HepG2 (cell line): ENCODE data around the gene PHF3. TPM values are rescaled to one million over a fixed set of nuclear protein-coding genes. Genes with fewer than 3 reads are reported as not detected.

Experiments
- AHR ChIP-seq: IDR thresholded peaks from 2 replicates; pipeline ENCODE4 v1.6.1; 2018; ENCODE audit warnings: missing genetic modification reagents, missing compliant biosample characterization
- BCL6 ChIP-seq: IDR thresholded peaks from 2 replicates; pipeline ENCODE4 v1.6.1; 2016; ENCODE audit warnings: missing genetic modification reagents, missing compliant biosample characterization
- EEA1 ChIP-seq: sonication (generic); formaldehyde crosslinking; IDR thresholded peaks from 2 replicates; pipeline ENCODE4 v1.5.1; 2020; ENCODE audit warnings: mild to moderate bottlenecking, missing genetic modification reagents, borderline replicate concordance
- NFYB ChIP-seq: sonication (generic); formaldehyde crosslinking; IDR thresholded peaks from 2 replicates; pipeline ENCODE4 v1.4.0; 2020; ENCODE audit warnings: missing genetic modification reagents
- NR2F1 ChIP-seq, 2 experiments: fragments of 450-650 bp in 1 of 2; formaldehyde crosslinking in 1 of 2; IDR thresholded peaks; 2 replicates each; pipeline versions ENCODE4 v1.5.0 to v1.6.1; 2016 to 2020; ENCODE audit warnings: mild to moderate bottlenecking in 1 of 2, missing compliant biosample characterization in 1 of 2, missing genetic modification reagents in 1 of 2, moderate library complexity in 1 of 2
- TOE1 ChIP-seq: sonication (generic); formaldehyde crosslinking; IDR thresholded peaks from 2 replicates; pipeline ENCODE4 v1.4.0; 2020; ENCODE audit warnings: mild to moderate bottlenecking, missing genetic modification reagents
- ZNF382 ChIP-seq: sonication (generic); formaldehyde crosslinking; IDR thresholded peaks from 2 replicates; pipeline ENCODE4 v1.5.0; 2020; ENCODE audit warnings: missing genetic modification reagents, mild to moderate bottlenecking, borderline replicate concordance
- polyA plus RNA-seq, 8 experiments: library from polyadenylated mRNA; depleted of rRNA in 3 of 8; stranded (reverse) in 7 of 8; unstranded in 1 of 8; fragments of >200 nt; fragmentation: Illumina TruSeq in 4 of 8; extraction: Trizol in 4 of 8; gene quantifications; 2 replicates each; pipeline versions ENCODE4 v1.2.1 to v1.2.3, GENCODE V29; 2011 to 2016; ENCODE audit warnings: low read depth in 4 of 8, missing spikeins in 1 of 8, mixed read lengths in 1 of 8; ENCODE audit not compliant: insufficient read depth in 1 of 8
- total RNA-seq, 5 experiments: library from RNA; depleted of rRNA; stranded (reverse); fragments of >200 nt; fragmentation: Illumina TruSeq; extraction: Trizol; gene quantifications; 2 replicates each; pipeline ENCODE4 v1.2.3, GENCODE V29; 2016; ENCODE audit warnings: low read depth in 1 of 5
- TF ChIP-seq, protein P1 (sequence below), 2 experiments: sonication (generic) in 1 of 2; formaldehyde crosslinking in 1 of 2; IDR thresholded peaks; 2 replicates each; pipeline versions ENCODE4 v1.4.0 to v1.6.1; 2016 to 2020; ENCODE audit warnings: borderline replicate concordance in 1 of 2, low read depth in 1 of 2, mild to moderate bottlenecking in 1 of 2, missing genetic modification reagents in 1 of 2
- TF ChIP-seq, protein P2 (sequence below): IDR thresholded peaks from 2 replicates; pipeline ENCODE4 v1.6.1; 2016; ENCODE audit warnings: mild to moderate bottlenecking, missing biosample characterization, missing genetic modification reagents
- TF ChIP-seq, protein P3 (sequence below): sonication (generic); formaldehyde crosslinking; IDR thresholded peaks from 2 replicates; pipeline ENCODE4 v1.5.1; 2020; ENCODE audit warnings: mild to moderate bottlenecking, moderate library complexity, missing genetic modification reagents
- TF ChIP-seq, protein P4 (sequence below): sonication (generic); formaldehyde crosslinking; conservative IDR thresholded peaks from 2 replicates; pipeline ENCODE4 v1.8.0; 2022; ENCODE audit warnings: low read depth, missing genetic modification reagents
- TF ChIP-seq, protein P5 (sequence below): sonication (generic); formaldehyde crosslinking; IDR thresholded peaks from 2 replicates; pipeline ENCODE4 v1.5.0; 2020; ENCODE audit warnings: missing genetic modification reagents
- TF ChIP-seq, protein P6 (sequence below): sonication (generic); formaldehyde crosslinking; IDR thresholded peaks from 2 replicates; pipeline ENCODE4 v1.5.1; 2020; ENCODE audit warnings: missing genetic modification reagents, mild to moderate bottlenecking, borderline replicate concordance

Gene PHF3
- total and polyA plus RNA-seq, 2 of the 13 experiments (the other 11 are each of a cell fraction or from before 2014, with no cell fraction given): 19.8 to 70.4 TPM

DNA sequence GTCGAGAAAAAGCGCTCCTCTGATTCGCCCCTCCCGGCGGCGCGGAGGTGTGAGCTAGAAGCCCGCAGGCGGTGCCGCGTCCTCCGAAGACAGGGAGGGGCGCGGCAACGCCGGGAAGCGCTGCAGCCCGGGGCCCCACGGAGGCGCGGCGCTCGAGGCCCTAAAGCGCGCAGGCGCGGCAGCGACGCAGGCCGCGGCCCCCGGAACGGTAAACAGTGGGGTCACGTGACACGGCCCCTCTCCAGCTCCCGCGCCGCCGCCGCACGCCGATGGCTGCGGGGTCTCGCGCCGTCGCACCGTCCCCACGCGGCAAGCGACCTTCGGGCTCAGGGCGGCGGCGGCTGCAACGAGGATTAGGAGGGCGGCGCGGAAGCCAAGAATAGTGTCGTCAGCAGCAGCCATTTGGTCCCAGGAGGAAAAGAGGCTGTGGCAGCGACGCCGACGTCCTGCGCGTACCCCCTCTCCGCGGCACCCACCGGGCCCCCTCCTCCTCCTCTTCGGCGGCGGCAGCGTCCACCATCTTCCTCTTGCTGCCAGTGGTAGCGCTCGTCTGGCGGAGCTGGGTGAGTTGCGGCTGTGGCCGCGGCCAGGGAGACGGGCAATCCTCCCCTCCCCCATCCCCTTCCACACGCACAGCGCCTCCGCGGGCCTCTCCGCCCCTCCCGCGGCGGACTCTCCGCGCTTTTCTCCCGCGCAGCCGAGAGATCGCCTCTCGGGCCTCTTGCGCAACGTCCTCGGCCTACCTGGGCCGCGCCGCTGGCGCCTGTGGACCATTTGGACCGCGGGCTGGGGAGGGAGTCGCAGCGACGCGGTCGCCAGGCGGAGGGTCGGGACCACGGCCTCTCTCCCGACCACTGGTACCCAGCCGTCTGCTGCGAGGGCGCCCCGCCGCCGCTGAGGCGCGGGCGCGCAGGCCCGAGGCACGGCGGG, at the start of gene PHF3 (continued):
- TF ChIP-seq, protein P1, sequence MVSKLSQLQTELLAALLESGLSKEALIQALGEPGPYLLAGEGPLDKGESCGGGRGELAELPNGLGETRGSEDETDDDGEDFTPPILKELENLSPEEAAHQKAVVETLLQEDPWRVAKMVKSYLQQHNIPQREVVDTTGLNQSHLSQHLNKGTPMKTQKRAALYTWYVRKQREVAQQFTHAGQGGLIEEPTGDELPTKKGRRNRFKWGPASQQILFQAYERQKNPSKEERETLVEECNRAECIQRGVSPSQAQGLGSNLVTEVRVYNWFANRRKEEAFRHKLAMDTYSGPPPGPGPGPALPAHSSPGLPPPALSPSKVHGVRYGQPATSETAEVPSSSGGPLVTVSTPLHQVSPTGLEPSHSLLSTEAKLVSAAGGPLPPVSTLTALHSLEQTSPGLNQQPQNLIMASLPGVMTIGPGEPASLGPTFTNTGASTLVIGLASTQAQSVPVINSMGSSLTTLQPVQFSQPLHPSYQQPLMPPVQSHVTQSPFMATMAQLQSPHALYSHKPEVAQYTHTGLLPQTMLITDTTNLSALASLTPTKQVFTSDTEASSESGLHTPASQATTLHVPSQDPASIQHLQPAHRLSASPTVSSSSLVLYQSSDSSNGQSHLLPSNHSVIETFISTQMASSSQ (IDR thresholded peaks at IDR 0.05; ENCODE audit: low read depth): no peak
- TF ChIP-seq, protein P1 (CRISPR knock-in tag; IDR thresholded peaks at IDR 0.05; ENCODE audit: borderline replicate concordance): peak; percentile 90
- no peak for TF ChIP-seq ZNF382 (CRISPR knock-in tag)
- peak; percentile 98 for TF ChIP-seq AHR (CRISPR knock-in tag)
- TF ChIP-seq, protein P2, sequence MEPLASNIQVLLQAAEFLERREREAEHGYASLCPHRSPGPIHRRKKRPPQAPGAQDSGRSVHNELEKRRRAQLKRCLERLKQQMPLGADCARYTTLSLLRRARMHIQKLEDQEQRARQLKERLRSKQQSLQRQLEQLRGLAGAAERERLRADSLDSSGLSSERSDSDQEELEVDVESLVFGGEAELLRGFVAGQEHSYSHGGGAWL (CRISPR knock-in tag): peak; percentile 98
- peak; percentile 65; the same call in 1 of the 2 replicates for TF ChIP-seq TOE1
- TF ChIP-seq BCL6 (CRISPR knock-in tag): peak; percentile 26; the same call in 1 of the 2 replicates
- no peak for TF ChIP-seq NFYB (CRISPR knock-in tag)
- TF ChIP-seq, protein P3, sequence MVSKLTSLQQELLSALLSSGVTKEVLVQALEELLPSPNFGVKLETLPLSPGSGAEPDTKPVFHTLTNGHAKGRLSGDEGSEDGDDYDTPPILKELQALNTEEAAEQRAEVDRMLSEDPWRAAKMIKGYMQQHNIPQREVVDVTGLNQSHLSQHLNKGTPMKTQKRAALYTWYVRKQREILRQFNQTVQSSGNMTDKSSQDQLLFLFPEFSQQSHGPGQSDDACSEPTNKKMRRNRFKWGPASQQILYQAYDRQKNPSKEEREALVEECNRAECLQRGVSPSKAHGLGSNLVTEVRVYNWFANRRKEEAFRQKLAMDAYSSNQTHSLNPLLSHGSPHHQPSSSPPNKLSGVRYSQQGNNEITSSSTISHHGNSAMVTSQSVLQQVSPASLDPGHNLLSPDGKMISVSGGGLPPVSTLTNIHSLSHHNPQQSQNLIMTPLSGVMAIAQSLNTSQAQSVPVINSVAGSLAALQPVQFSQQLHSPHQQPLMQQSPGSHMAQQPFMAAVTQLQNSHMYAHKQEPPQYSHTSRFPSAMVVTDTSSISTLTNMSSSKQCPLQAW: peak; percentile 52; the same call in 1 of the 2 replicates
- TF ChIP-seq EEA1 (CRISPR knock-in tag): peak; percentile 98
- TF ChIP-seq, protein P4, sequence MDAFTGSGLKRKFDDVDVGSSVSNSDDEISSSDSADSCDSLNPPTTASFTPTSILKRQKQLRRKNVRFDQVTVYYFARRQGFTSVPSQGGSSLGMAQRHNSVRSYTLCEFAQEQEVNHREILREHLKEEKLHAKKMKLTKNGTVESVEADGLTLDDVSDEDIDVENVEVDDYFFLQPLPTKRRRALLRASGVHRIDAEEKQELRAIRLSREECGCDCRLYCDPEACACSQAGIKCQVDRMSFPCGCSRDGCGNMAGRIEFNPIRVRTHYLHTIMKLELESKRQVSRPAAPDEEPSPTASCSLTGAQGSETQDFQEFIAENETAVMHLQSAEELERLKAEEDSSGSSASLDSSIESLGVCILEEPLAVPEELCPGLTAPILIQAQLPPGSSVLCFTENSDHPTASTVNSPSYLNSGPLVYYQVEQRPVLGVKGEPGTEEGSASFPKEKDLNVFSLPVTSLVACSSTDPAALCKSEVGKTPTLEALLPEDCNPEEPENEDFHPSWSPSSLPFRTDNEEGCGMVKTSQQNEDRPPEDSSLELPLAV: peak; percentile 93; the same call in 1 of the 2 replicates
- TF ChIP-seq, protein P5, sequence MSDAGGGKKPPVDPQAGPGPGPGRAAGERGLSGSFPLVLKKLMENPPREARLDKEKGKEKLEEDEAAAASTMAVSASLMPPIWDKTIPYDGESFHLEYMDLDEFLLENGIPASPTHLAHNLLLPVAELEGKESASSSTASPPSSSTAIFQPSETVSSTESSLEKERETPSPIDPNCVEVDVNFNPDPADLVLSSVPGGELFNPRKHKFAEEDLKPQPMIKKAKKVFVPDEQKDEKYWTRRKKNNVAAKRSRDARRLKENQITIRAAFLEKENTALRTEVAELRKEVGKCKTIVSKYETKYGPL (CRISPR knock-in tag): peak; percentile 42; the same call in 1 of the 2 replicates
- peak; percentile 11 to 45; a peak in 3 of 4 replicates for TF ChIP-seq NR2F1 (CRISPR knock-in tag; IDR thresholded peaks at IDR 0.05)
- TF ChIP-seq, protein P6, sequence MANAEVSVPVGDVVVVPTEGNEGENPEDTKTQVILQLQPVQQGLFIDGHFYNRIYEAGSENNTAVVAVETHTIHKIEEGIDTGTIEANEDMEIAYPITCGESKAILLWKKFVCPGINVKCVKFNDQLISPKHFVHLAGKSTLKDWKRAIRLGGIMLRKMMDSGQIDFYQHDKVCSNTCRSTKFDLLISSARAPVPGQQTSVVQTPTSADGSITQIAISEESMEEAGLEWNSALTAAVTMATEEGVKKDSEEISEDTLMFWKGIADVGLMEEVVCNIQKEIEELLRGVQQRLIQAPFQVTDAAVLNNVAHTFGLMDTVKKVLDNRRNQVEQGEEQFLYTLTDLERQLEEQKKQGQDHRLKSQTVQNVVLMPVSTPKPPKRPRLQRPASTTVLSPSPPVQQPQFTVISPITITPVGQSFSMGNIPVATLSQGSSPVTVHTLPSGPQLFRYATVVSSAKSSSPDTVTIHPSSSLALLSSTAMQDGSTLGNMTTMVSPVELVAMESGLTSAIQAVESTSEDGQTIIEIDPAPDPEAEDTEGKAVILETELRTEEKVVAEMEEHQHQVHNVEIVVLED (CRISPR knock-in tag): peak; percentile 93
